ENCODE measurements around the gene ZNF775. TPM values are rescaled to one million over a fixed set of nuclear protein-coding genes. Genes with fewer than 3 reads are reported as not detected.

ZNF775 gene
- total and polyA plus RNA-seq, 2 of the 13 experiments (the other 11 are each of a cell fraction or from before 2014, with no cell fraction given): 3.1 to 3.2 TPM

DNA sequence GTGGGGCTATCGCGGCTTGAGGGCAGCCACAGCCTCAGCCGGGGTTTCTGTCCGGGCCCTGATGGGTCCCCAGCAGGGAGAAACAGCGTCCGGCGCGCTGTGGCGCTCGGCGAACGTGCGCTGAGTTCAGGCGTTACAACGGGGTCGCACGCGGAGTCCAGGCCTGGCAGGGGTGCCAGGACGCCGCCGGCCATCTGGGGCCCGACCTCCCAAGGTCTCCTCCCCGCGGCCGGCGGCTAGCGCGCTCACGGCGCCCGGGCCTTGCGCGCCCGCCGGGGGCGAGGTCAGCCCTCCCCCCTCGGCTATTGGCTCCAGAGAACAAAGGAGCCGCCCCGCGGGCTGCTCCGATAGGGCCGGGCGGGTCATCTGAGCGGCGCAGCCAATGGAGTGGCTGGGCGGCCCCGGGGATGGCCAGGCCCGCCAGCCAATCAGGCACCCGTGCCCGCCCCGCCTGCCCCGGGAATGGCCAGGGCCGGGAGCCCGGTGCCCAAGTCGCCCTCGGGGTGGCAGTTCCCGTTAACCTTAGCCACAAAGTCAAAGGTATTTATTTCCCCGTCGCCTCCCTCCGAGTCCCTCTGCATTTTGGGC lies at the start of gene ZNF775 (continued):
- TF ChIP-seq FOXO1 (CRISPR knock-in tag; IDR thresholded peaks at IDR 0.05): no peak; the same call in 1 of the 2 replicates
- no peak for TF ChIP-seq ATRX (CRISPR knock-in tag; IDR thresholded peaks at IDR 0.05; ENCODE audit: borderline replicate concordance)
- peak; percentile 16; the same call in 1 of the 2 replicates for TF ChIP-seq ZNF749 (CRISPR knock-in tag; IDR thresholded peaks at IDR 0.05; ENCODE audit: borderline replicate concordance)
- peak; percentile 48; the same call in 1 of the 2 replicates for TF ChIP-seq GFI1 (CRISPR knock-in tag; IDR thresholded peaks at IDR 0.05; ENCODE audit: borderline replicate concordance)
- TF ChIP-seq, protein P1, sequence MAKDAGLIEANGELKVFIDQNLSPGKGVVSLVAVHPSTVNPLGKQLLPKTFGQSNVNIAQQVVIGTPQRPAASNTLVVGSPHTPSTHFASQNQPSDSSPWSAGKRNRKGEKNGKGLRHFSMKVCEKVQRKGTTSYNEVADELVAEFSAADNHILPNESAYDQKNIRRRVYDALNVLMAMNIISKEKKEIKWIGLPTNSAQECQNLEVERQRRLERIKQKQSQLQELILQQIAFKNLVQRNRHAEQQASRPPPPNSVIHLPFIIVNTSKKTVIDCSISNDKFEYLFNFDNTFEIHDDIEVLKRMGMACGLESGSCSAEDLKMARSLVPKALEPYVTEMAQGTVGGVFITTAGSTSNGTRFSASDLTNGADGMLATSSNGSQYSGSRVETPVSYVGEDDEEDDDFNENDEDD (CRISPR knock-in tag; IDR thresholded peaks at IDR 0.05; ENCODE audit: borderline replicate concordance): peak; percentile 26; the same call in 1 of the 2 replicates
- TF ChIP-seq KDM4B (CRISPR knock-in tag; IDR thresholded peaks at IDR 0.05): peak; percentile 92
- TF ChIP-seq RARA (CRISPR knock-in tag; IDR thresholded peaks at IDR 0.05): 0 out of 2 replicates have a peak, but pooled peaks have one; percentile 7
- TF ChIP-seq NFE2L1 (CRISPR knock-in tag; IDR thresholded peaks at IDR 0.05; ENCODE audit: borderline replicate concordance): no peak
- no peak for TF ChIP-seq ZNF484 (CRISPR knock-in tag; IDR thresholded peaks at IDR 0.05; ENCODE audit: borderline replicate concordance, low read depth)
- TF ChIP-seq, protein P2, sequence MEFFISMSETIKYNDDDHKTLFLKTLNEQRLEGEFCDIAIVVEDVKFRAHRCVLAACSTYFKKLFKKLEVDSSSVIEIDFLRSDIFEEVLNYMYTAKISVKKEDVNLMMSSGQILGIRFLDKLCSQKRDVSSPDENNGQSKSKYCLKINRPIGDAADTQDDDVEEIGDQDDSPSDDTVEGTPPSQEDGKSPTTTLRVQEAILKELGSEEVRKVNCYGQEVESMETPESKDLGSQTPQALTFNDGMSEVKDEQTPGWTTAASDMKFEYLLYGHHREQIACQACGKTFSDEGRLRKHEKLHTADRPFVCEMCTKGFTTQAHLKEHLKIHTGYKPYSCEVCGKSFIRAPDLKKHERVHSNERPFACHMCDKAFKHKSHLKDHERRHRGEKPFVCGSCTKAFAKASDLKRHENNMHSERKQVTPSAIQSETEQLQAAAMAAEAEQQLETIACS (CRISPR knock-in tag; IDR thresholded peaks at IDR 0.05): peak; percentile 88
- peak; percentile 85 to 93 for TF ChIP-seq POLR2A (IDR thresholded peaks at IDR 0.05; ENCODE audit: insufficient read depth in 1 of 2, low read depth in 2 of 2, low read length in 2 of 2)
- TF ChIP-seq, protein P3, sequence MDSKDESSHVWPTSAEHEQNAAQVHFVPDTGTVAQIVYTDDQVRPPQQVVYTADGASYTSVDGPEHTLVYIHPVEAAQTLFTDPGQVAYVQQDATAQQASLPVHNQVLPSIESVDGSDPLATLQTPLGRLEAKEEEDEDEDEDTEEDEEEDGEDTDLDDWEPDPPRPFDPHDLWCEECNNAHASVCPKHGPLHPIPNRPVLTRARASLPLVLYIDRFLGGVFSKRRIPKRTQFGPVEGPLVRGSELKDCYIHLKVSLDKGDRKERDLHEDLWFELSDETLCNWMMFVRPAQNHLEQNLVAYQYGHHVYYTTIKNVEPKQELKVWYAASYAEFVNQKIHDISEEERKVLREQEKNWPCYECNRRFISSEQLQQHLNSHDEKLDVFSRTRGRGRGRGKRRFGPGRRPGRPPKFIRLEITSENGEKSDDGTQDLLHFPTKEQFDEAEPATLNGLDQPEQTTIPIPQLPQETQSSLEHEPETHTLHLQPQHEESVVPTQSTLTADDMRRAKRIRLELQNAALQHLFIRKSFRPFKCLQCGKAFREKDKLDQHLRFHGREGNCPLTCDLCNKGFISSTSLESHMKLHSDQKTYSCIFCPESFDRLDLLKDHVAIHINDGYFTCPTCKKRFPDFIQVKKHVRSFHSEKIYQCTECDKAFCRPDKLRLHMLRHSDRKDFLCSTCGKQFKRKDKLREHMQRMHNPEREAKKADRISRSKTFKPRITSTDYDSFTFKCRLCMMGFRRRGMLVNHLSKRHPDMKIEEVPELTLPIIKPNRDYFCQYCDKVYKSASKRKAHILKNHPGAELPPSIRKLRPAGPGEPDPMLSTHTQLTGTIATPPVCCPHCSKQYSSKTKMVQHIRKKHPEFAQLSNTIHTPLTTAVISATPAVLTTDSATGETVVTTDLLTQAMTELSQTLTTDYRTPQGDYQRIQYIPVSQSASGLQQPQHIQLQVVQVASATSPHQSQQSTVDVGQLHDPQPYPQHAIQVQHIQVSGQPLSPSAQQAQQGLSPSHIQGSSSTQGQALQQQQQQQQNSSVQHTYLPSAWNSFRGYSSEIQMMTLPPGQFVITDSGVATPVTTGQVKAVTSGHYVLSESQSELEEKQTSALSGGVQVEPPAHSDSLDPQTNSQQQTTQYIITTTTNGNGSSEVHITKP (CRISPR knock-in tag; IDR thresholded peaks at IDR 0.05; ENCODE audit: low read depth): 0 out of 2 replicates have a peak, but pooled peaks have one; percentile 21
- TF ChIP-seq CREM (IDR thresholded peaks at IDR 0.05): no peak
- TF ChIP-seq CREM (CRISPR knock-in tag; IDR thresholded peaks at IDR 0.05): no peak
- TF ChIP-seq ZNF761 (CRISPR knock-in tag; conservative IDR thresholded peaks at IDR 0.05): 0 out of 2 replicates have a peak, but pooled peaks have one; percentile 12
- TF ChIP-seq MAFK (conservative IDR thresholded peaks at IDR 0.05 in 1 of 2, IDR thresholded peaks at IDR 0.05 in 1 of 2; ENCODE audit: low read length in 2 of 2): no peak
- TF ChIP-seq, protein P4, sequence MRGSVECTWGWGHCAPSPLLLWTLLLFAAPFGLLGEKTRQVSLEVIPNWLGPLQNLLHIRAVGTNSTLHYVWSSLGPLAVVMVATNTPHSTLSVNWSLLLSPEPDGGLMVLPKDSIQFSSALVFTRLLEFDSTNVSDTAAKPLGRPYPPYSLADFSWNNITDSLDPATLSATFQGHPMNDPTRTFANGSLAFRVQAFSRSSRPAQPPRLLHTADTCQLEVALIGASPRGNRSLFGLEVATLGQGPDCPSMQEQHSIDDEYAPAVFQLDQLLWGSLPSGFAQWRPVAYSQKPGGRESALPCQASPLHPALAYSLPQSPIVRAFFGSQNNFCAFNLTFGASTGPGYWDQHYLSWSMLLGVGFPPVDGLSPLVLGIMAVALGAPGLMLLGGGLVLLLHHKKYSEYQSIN (CRISPR knock-in tag; IDR thresholded peaks at IDR 0.05; ENCODE audit: borderline replicate concordance): no peak
- no peak for TF ChIP-seq TAF15 (IDR thresholded peaks at IDR 0.05; ENCODE audit: low read depth, low read length, poor library complexity, severe bottlenecking)
- TF ChIP-seq, protein P5, sequence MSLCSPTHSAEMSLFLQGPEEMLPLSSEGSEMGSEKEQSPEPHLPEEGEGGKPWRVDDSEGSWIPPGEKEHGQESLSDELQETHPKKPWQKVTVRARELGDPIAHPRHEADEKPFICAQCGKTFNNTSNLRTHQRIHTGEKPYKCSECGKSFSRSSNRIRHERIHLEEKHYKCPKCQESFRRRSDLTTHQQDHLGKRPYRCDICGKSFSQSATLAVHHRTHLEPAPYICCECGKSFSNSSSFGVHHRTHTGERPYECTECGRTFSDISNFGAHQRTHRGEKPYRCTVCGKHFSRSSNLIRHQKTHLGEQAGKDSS (CRISPR knock-in tag; IDR thresholded peaks at IDR 0.05; ENCODE audit: borderline replicate concordance, low read depth): no peak
- 0 out of 2 replicates have a peak, but pooled peaks have one; percentile 11 for TF ChIP-seq FOXA3 (CRISPR knock-in tag; IDR thresholded peaks at IDR 0.05)
- no peak for TF ChIP-seq ADNP (CRISPR knock-in tag; IDR thresholded peaks at IDR 0.05)
- peak; percentile 78 for TF ChIP-seq TCF7 (IDR thresholded peaks at IDR 0.05; ENCODE audit: low read depth)
